Measurements from ENCODE around the gene DNAJC13. TPM values are rescaled to one million over a fixed set of nuclear protein-coding genes. Genes with fewer than 3 reads are reported as not detected.
"Not testable (repeated sequence)": the region's sequence is repeated elsewhere in the genome, so short reads cannot be mapped to it uniquely, and the experiment has no call there.

DNAJC13 gene
- total RNA-seq, 8 experiments from 2014 or later, result 18.6 to 51.0 (median 30.2) TPM

- in situ Hi-C loops (cut with MboI; ENCODE audit: low pct_unique_long_range_greater_than_20kb in 2 of 9, low sequenced_read_pairs in 9 of 9, unreplicated experiment in 9 of 9), result loop anchor here in 3 of 9 experiments (10.0 to 25.0 kb wide), 3 partner anchors 95 to 105 kb away; no protein-coding TSS in a partner anchor
- Histone ChIP-seq H3K4me3 (no peak overlapping the region), H3K27ac (no peak overlapping the region), H3K4me1 (replicated peaks in 1 of 2) (no peaks in the 10 kb centered on the region)
- 19 to 83% (median 62%) methylated on average over 1 to 3 of the region's 3 CpGs; no CpG with 5 or more reads in 3 of the 10 experiments for WGBS, 10 experiments
- no peak for ATAC-seq (replicated peaks in 6 of 8)
Measured at GRCh38 chr3:132539681-132540080, 122.4 kb downstream of the DNAJC13 start.

- in situ Hi-C loops (cut with MboI; ENCODE audit: low pct_unique_long_range_greater_than_20kb in 2 of 9, low sequenced_read_pairs in 9 of 9, unreplicated experiment in 9 of 9), result loop anchor here in 3 of 9 experiments (10.0 to 25.0 kb wide), 3 partner anchors 92 to 102 kb away; no protein-coding TSS in a partner anchor
- H3K4me3 ChIP-seq, result no peak overlapping the region
- ATAC-seq (replicated peaks in 6 of 8), result no peak
- no peaks in the 10 kb centered on the region for H3K4me1 ChIP-seq (replicated peaks in 1 of 2)
- 0 to 89% (median 72%) methylated on average over 2 of the region's 2 CpGs; no CpG with 5 or more reads in 3 of the 10 experiments for WGBS, 10 experiments
- no peak overlapping the region for H3K27ac ChIP-seq
Measured at GRCh38 chr3:132542577-132542976, 125.3 kb downstream of the DNAJC13 start.

GRCh38 chr3:132543011-132543739, 125.9 kb downstream of the DNAJC13 start:
- in situ Hi-C loops (cut with MboI; ENCODE audit: low pct_unique_long_range_greater_than_20kb in 2 of 9, low sequenced_read_pairs in 9 of 9, unreplicated experiment in 9 of 9), result loop anchor here in 3 of 9 experiments (10.0 to 25.0 kb wide), 3 partner anchors 92 to 102 kb away; no protein-coding TSS in a partner anchor
- peak in 3 of 8 experiments; percentile 79 to 83 (median 79) for ATAC-seq (replicated peaks in 6 of 8)
- no peak overlapping the region for H3K27ac ChIP-seq

GRCh38 chr3:132544130-132544529, 126.8 kb downstream of the DNAJC13 start:
- H3K4me3 ChIP-seq, result no peak overlapping the region
- no peak overlapping the region for H3K27ac ChIP-seq
- in situ Hi-C loops (cut with MboI; ENCODE audit: low pct_unique_long_range_greater_than_20kb in 2 of 9, low sequenced_read_pairs in 9 of 9, unreplicated experiment in 9 of 9), result loop anchor here in 3 of 9 experiments (10.0 to 25.0 kb wide), 3 partner anchors 91 to 101 kb away; no protein-coding TSS in a partner anchor
- no peak for ATAC-seq (replicated peaks in 6 of 8)
- WGBS, 10 experiments, result 80 to 100% (median 96%) methylated on average over 1 to 2 of the region's 2 CpGs; no CpG with 5 or more reads in 4 of the 10 experiments
- no peaks in the 10 kb centered on the region for H3K4me1 ChIP-seq (replicated peaks in 1 of 2)

More at GRCh38 chr3:132543011-132543739, 125.9 kb downstream of the DNAJC13 start:
- Histone ChIP-seq H3K4me1 (replicated peaks in 1 of 2) (no peaks in the 10 kb centered on the region), H3K4me3 (no peak overlapping the region)
- WGBS, 10 experiments, result 0 to 100% (median 80%) methylated on average over 1 to 2 of the region's 2 CpGs; no CpG with 5 or more reads in 1 of the 10 experiments

GRCh38 chr3:132545471-132545870, 128.2 kb downstream of the DNAJC13 start:
- in situ Hi-C loops (cut with MboI; ENCODE audit: low pct_unique_long_range_greater_than_20kb in 2 of 9, low sequenced_read_pairs in 9 of 9, unreplicated experiment in 9 of 9), result loop anchor here in 3 of 9 experiments (10.0 to 25.0 kb wide), 3 partner anchors 89 to 99 kb away; no protein-coding TSS in a partner anchor
- Histone ChIP-seq H3K4me3 (no peak overlapping the region), H3K27ac (no peak overlapping the region), H3K4me1 (replicated peaks in 1 of 2) (no peaks in the 10 kb centered on the region)
- peak in 2 of 8 experiments; percentile 33 to 50 for ATAC-seq (replicated peaks in 6 of 8)
- WGBS, 10 experiments, result 46 to 100% (median 96%) methylated on average over 1 to 3 of the region's 3 CpGs; no CpG with 5 or more reads in 3 of the 10 experiments

- H3K4me1 ChIP-seq (replicated peaks in 1 of 2), result peaks cover 0 to 2% of the 10 kb centered on the region in 2 donors
- 67 to 100% (median 90%) methylated on average over 1 to 3 of the region's 8 CpGs; no CpG with 5 or more reads in 3 of the 10 experiments for WGBS, 10 experiments
- no peak overlapping the region for H3K27ac ChIP-seq
- no peak overlapping the region for H3K4me3 ChIP-seq
- no peak for ATAC-seq (replicated peaks in 6 of 8)
- in situ Hi-C loops (cut with MboI; ENCODE audit: low pct_unique_long_range_greater_than_20kb in 2 of 9, low sequenced_read_pairs in 9 of 9, unreplicated experiment in 9 of 9), result loop anchor here in 3 of 9 experiments (10.0 to 25.0 kb wide), 3 partner anchors 86 to 96 kb away; no protein-coding TSS in a partner anchor
Measured at GRCh38 chr3:132549169-132549568, 131.9 kb downstream of the DNAJC13 start.

- Histone ChIP-seq H3K27ac (no peak overlapping the region), H3K4me1 (replicated peaks in 1 of 2) (peaks cover 0 to 6% of the 10 kb centered on the region in 2 donors), H3K4me3 (no peak overlapping the region)
- no peak for ATAC-seq (replicated peaks in 6 of 8)
- in situ Hi-C loops (cut with MboI; ENCODE audit: low pct_unique_long_range_greater_than_20kb in 2 of 9, low sequenced_read_pairs in 9 of 9, unreplicated experiment in 9 of 9), result loop anchor here in 3 of 9 experiments (10.0 to 25.0 kb wide), 3 partner anchors 85 to 95 kb away; no protein-coding TSS in a partner anchor
Measured at GRCh38 chr3:132549890-132550578, 132.7 kb downstream of the DNAJC13 start.

GRCh38 chr3:132550579-132551305, 133.4 kb downstream of the DNAJC13 start:
- peaks cover 4 to 13% of the 10 kb centered on the region in 2 donors for H3K4me1 ChIP-seq (replicated peaks in 1 of 2)
- 42 to 100% (median 91%) methylated on average over 1 to 3 of the region's 3 CpGs; no CpG with 5 or more reads in 2 of the 10 experiments for WGBS, 10 experiments
- in situ Hi-C loops (cut with MboI; ENCODE audit: low pct_unique_long_range_greater_than_20kb in 2 of 9, low sequenced_read_pairs in 9 of 9, unreplicated experiment in 9 of 9), result no loop called here
- H3K27ac ChIP-seq, result no peak overlapping the region
- no peak for ATAC-seq (replicated peaks in 6 of 8)
- H3K4me3 ChIP-seq, result no peak overlapping the region

GRCh38 chr3:132553826-132554225, 136.5 kb downstream of the DNAJC13 start:
- Histone ChIP-seq H3K4me3 (no peak overlapping the region), H3K4me1 (replicated peaks in 1 of 2) (peaks cover 6 to 15% of the 10 kb centered on the region in 2 donors), H3K27ac (no peak overlapping the region)
- WGBS, 10 experiments, result 17 to 100% (median 81%) methylated on average over 1 to 6 of the region's 6 CpGs; no CpG with 5 or more reads in 3 of the 10 experiments
- in situ Hi-C loops (cut with MboI; ENCODE audit: low pct_unique_long_range_greater_than_20kb in 2 of 9, low sequenced_read_pairs in 9 of 9, unreplicated experiment in 9 of 9), result no loop called here
- no peak for ATAC-seq (replicated peaks in 6 of 8)

GRCh38 chr3:132554437-132554836, 137.1 kb downstream of the DNAJC13 start:
- ATAC-seq (replicated peaks in 6 of 8), result peak in 5 of 8 experiments; percentile 45 to 83 (median 63)
- no peak overlapping the region for H3K4me3 ChIP-seq
- H3K4me1 ChIP-seq (replicated peaks in 1 of 2), result peaks cover 6 to 15% of the 10 kb centered on the region in 2 donors
- no peak overlapping the region for H3K27ac ChIP-seq
- WGBS, 10 experiments, result 6 to 76% (median 39%) methylated on average over 1 to 8 of the region's 8 CpGs
- in situ Hi-C loops (cut with MboI; ENCODE audit: low pct_unique_long_range_greater_than_20kb in 2 of 9, low sequenced_read_pairs in 9 of 9, unreplicated experiment in 9 of 9), result no loop called here

GRCh38 chr3:132555306-132556035, 138.2 kb downstream of the DNAJC13 start:
- Histone ChIP-seq H3K4me1 (replicated peaks in 1 of 2) (peaks cover 6 to 15% of the 10 kb centered on the region in 2 donors), H3K4me3 (no peak overlapping the region), H3K27ac (no peak overlapping the region)
- in situ Hi-C loops (cut with MboI; ENCODE audit: low pct_unique_long_range_greater_than_20kb in 2 of 9, low sequenced_read_pairs in 9 of 9, unreplicated experiment in 9 of 9), result no loop called here
- 39 to 91% (median 60%) methylated on average over 1 to 4 of the region's 5 CpGs; no CpG with 5 or more reads in 2 of the 10 experiments for WGBS, 10 experiments
- peak in 4 of 8 experiments; percentile 19 to 44 (median 30) for ATAC-seq (replicated peaks in 6 of 8)

- H3K27ac ChIP-seq; H3K4me3 ChIP-seq; in situ Hi-C loops (cut with MboI; ENCODE audit: low pct_unique_long_range_greater_than_20kb in 2 of 9, low sequenced_read_pairs in 9 of 9, unreplicated experiment in 9 of 9); ATAC-seq (replicated peaks in 6 of 8): not testable (repeated sequence)
- H3K4me1 ChIP-seq (replicated peaks in 1 of 2), result peaks cover 6 to 15% of the 10 kb centered on the region in 2 donors
- WGBS, 10 experiments, result 73 to 100% (median 86%) methylated on average over 1 to 3 of the region's 3 CpGs; no CpG with 5 or more reads in 3 of the 10 experiments
Measured at GRCh38 chr3:132556036-132556386, 138.7 kb downstream of the DNAJC13 start.

Data from motor neuron (in vitro differentiated cells).